GM23338 (cell line): ENCODE results near the gene MTCL1.

Experiments
- CTCF ChIP-seq, 2 experiments: fragments of 200-600 bp in 1 of 2; sonication (generic) in 1 of 2; conservative IDR thresholded peaks; 2 replicates each; pipeline versions ENCODE4 v1.5.1 to v1.6.1; 2016 to 2017; ENCODE audit warnings: antibody characterized with exemption in 2 of 2, low read depth in 2 of 2, mild to moderate bottlenecking in 2 of 2, moderate library complexity in 1 of 2
- ETS1 ChIP-seq: IDR thresholded peaks from 2 replicates; pipeline ENCODE4 v1.6.1; 2016; ENCODE audit warnings: antibody characterized with exemption
- EZH2 ChIP-seq: fragments of 200-600 bp; sonication (generic); IDR thresholded peaks from one replicate; pipeline ENCODE4 v1.8.0; 2017; ENCODE audit warnings: antibody characterized with exemption, mild to moderate bottlenecking, low read depth; ENCODE audit not compliant: unreplicated experiment
- EZH2phosphoT487 ChIP-seq: fragments of 200-600 bp; sonication (generic); IDR thresholded peaks from one replicate; pipeline ENCODE4 v1.8.1; 2018; ENCODE audit warnings: antibody characterized with exemption; ENCODE audit not compliant: unreplicated experiment
- JUNB ChIP-seq: IDR thresholded peaks from one replicate; pipeline ENCODE4 v1.6.1; 2016; ENCODE audit warnings: antibody characterized with exemption; ENCODE audit not compliant: unreplicated experiment
- POLR2AphosphoS5 ChIP-seq: IDR thresholded peaks from 2 replicates; pipeline ENCODE4 v1.6.1; 2016; ENCODE audit warnings: antibody characterized with exemption, low read depth
- REST ChIP-seq: IDR thresholded peaks from one replicate; pipeline ENCODE4 v1.6.1; 2018; ENCODE audit warnings: antibody characterized with exemption; ENCODE audit not compliant: unreplicated experiment
- STAT1 ChIP-seq: IDR thresholded peaks from one replicate; pipeline ENCODE4 v1.6.1; 2016; ENCODE audit warnings: antibody characterized with exemption; ENCODE audit not compliant: unreplicated experiment
- ZNF114 ChIP-seq: fragments of 250-450 bp; sonication (Bioruptor Pico); IDR thresholded peaks from 2 replicates; pipeline ENCODE4 v1.5.0; 2020; ENCODE audit warnings: mild to moderate bottlenecking, moderate library complexity
- ZNF331 ChIP-seq: fragments of 250-450 bp; sonication (Bioruptor Pico); IDR thresholded peaks from 2 replicates; pipeline ENCODE4 v1.5.0; 2020; ENCODE audit warnings: low read depth, mild to moderate bottlenecking, moderate library complexity

- TF ChIP-seq CTCF (conservative IDR thresholded peaks at IDR 0.05; ENCODE audit: low read depth in 2 of 2): no peak
- no peak for TF ChIP-seq ETS1
- no peak for TF ChIP-seq REST
- no peak for TF ChIP-seq EZH2
- no peak for TF ChIP-seq JUNB
- no peak for TF ChIP-seq EZH2phosphoT487
- TF ChIP-seq POLR2AphosphoS5: no peak
- TF ChIP-seq STAT1: no peak
- TF ChIP-seq ZNF331 (CRISPR knock-in tag): no peak
- TF ChIP-seq ZNF114 (CRISPR knock-in tag): no peak
These were observed 35.8 kb downstream of the MTCL1 start for GRCh38 chr18:8741117-8741516.
